ENCODE data around the gene MSX1. TPM values are rescaled to one million over a fixed set of nuclear protein-coding genes. Genes with fewer than 3 reads are reported as not detected.

The MSX1 gene
- 2.9 and 5.0 TPM in 2 replicates for total RNA-seq
- long read RNA-seq: 0 reads

- peaks cover 85% of the 10 kb centered on the region for H3K27me3 Mint-ChIP-seq
- H3K4me3 Mint-ChIP-seq (ENCODE audit: low read depth): peak within 1 kb of the TSS; percentile 70
- no peaks in the 10 kb centered on the region for H3K36me3 Mint-ChIP-seq (ENCODE audit: insufficient read depth)
- no peak within 1 kb of the TSS for H3K27ac Mint-ChIP-seq
- H3K9me3 Mint-ChIP-seq (ENCODE audit: low read depth): no peaks in the 10 kb centered on the region
- peaks cover 14% of the 10 kb centered on the region for H3K4me1 Mint-ChIP-seq (ENCODE audit: low read depth)
- DNase-seq (ENCODE audit: low spot score, unreplicated experiment): peak; percentile 79
- TF ChIP-seq CTCF (IDR thresholded peaks at IDR 0.05; ENCODE audit: unreplicated experiment): no peak
Observed at GRCh38 chr4:4859325-4859798, at the start of gene MSX1. MSX1 (plus strand) TSS chr4:4859665; CDS start chr4:4859900, 235 bp downstream.

GRCh38 chr4:4810092-4810774 is 49.2 kb upstream of the MSX1 start:
- Mint-ChIP-seq H3K9me3 (ENCODE audit: low read depth) (no peaks in the 10 kb centered on the region), H3K4me1 (ENCODE audit: low read depth) (no peaks in the 10 kb centered on the region), H3K27me3 (peaks cover 8% of the 10 kb centered on the region), H3K36me3 (ENCODE audit: insufficient read depth) (no peaks in the 10 kb centered on the region), H3K27ac (no peak overlapping the region), H3K4me3 (ENCODE audit: low read depth) (no peak overlapping the region)
- no peak for DNase-seq (ENCODE audit: low spot score, unreplicated experiment)
- TF ChIP-seq CTCF (IDR thresholded peaks at IDR 0.05; ENCODE audit: unreplicated experiment): no peak

- no peak for DNase-seq (ENCODE audit: low spot score, unreplicated experiment)
- no peak overlapping the region for H3K4me3 Mint-ChIP-seq (ENCODE audit: low read depth)
- no peak overlapping the region for H3K27ac Mint-ChIP-seq
- peaks cover 8% of the 10 kb centered on the region for H3K27me3 Mint-ChIP-seq
- no peaks in the 10 kb centered on the region for H3K9me3 Mint-ChIP-seq (ENCODE audit: low read depth)
- no peaks in the 10 kb centered on the region for H3K4me1 Mint-ChIP-seq (ENCODE audit: low read depth)
- H3K36me3 Mint-ChIP-seq (ENCODE audit: insufficient read depth): no peaks in the 10 kb centered on the region
- no peak for TF ChIP-seq CTCF (IDR thresholded peaks at IDR 0.05; ENCODE audit: unreplicated experiment)
Observed at GRCh38 chr4:4810778-4811177, 48.7 kb upstream of the MSX1 start.

GRCh38 chr4:4812145-4812794 is 47.2 kb upstream of the MSX1 start:
- H3K36me3 Mint-ChIP-seq (ENCODE audit: insufficient read depth): no peaks in the 10 kb centered on the region
- no peak overlapping the region for H3K4me3 Mint-ChIP-seq (ENCODE audit: low read depth)
- no peak overlapping the region for H3K27ac Mint-ChIP-seq
- no peak for DNase-seq (ENCODE audit: low spot score, unreplicated experiment)
- no peaks in the 10 kb centered on the region for H3K4me1 Mint-ChIP-seq (ENCODE audit: low read depth)
- no peaks in the 10 kb centered on the region for H3K9me3 Mint-ChIP-seq (ENCODE audit: low read depth)
- TF ChIP-seq CTCF (IDR thresholded peaks at IDR 0.05; ENCODE audit: unreplicated experiment): no peak
- peaks cover 8% of the 10 kb centered on the region for H3K27me3 Mint-ChIP-seq

DNA sequence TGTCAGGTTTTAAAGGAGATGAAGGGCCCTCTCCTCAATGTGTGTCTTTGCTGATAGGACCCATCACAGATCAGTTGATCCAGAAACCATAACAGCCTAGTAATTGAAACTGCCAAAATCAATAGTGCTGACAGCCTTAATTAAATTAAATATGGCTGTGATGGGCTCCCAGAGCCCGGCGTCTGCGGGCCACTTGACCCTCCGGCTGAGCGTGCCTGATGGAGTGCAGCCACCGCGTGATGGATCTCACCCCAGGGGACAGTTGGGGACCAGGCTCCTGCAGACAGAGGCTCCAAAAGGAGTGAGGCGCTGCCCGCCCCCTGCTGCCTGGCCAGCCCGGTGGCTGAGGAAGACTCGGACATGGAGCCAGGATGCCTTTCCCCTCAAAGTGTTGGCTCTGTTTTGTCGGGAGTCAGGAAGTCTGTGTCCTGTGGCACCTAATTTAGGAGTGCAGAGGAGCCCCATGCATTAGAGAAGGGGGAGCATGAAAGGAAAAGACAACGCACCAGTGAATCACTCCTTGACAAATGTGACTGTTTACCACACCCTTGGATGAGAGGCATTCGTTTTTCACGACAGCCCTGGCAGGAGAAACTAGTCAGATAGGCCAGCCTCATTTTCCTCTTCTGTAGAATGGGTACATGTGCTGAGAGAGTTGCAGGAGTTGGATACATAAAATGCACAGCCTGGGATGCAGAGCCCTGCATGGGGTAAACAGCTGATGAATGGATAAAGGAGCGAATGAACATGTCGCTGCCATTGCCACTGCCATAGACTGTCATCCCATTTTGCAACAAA is 40.9 kb upstream of the MSX1 start:
- DNase-seq (ENCODE audit: low spot score, unreplicated experiment): no peak
- H3K9me3 Mint-ChIP-seq (ENCODE audit: low read depth): peaks cover 9% of the 10 kb centered on the region
- no peaks in the 10 kb centered on the region for H3K4me1 Mint-ChIP-seq (ENCODE audit: low read depth)
- no peak for TF ChIP-seq CTCF (IDR thresholded peaks at IDR 0.05; ENCODE audit: unreplicated experiment)
- no peak overlapping the region for H3K27ac Mint-ChIP-seq
- H3K36me3 Mint-ChIP-seq (ENCODE audit: insufficient read depth): no peaks in the 10 kb centered on the region
- no peak overlapping the region for H3K4me3 Mint-ChIP-seq (ENCODE audit: low read depth)
- H3K27me3 Mint-ChIP-seq: peaks cover 8% of the 10 kb centered on the region

All from progenitor cell of endocrine pancreas (in vitro differentiated cells).